ENCODE measurements around the gene GLYAT.

GRCh38 chr11:58744988-58745704, 13.4 kb upstream of the GLYAT start:
- no peak for TF ChIP-seq CTCF (conservative IDR thresholded peaks at IDR 0.05 in 1 of 2, IDR thresholded peaks at IDR 0.05 in 1 of 2; ENCODE audit: extremely low read depth in 1 of 2, insufficient read depth in 1 of 2, low read depth in 1 of 2, low read length in 2 of 2)
- TF ChIP-seq EZH2 (IDR thresholded peaks at IDR 0.05; ENCODE audit: borderline replicate concordance, low read length), result no peak
